ENCODE data around the gene CDSN.

The CDSN gene

GRCh38 chr6:31075528-31075927, 44.7 kb downstream of the CDSN start:
- no peak for TF ChIP-seq SIN3A (IDR thresholded peaks at IDR 0.05; ENCODE audit: borderline replicate concordance, insufficient read depth, low read length)
- TF ChIP-seq FOXP2 (optimal IDR thresholded peaks at IDR 0.05; ENCODE audit: borderline replicate concordance, extremely low read depth, extremely low read length, insufficient read depth) = no peak
- TF ChIP-seq REST (IDR thresholded peaks at IDR 0.05; ENCODE audit: insufficient read depth in 1 of 2, low read depth in 2 of 2, low read length in 2 of 2) = no peak
- TF ChIP-seq POLR2AphosphoS5 (IDR thresholded peaks at IDR 0.05; ENCODE audit: low read depth, low read length) = no peak
- TF ChIP-seq TAF1 (IDR thresholded peaks at IDR 0.05; ENCODE audit: borderline replicate concordance, insufficient read depth, low read length) = no peak

- no peak for TF ChIP-seq REST (IDR thresholded peaks at IDR 0.05; ENCODE audit: insufficient read depth in 1 of 2, low read depth in 2 of 2, low read length in 2 of 2)
- TF ChIP-seq FOXP2 (optimal IDR thresholded peaks at IDR 0.05; ENCODE audit: borderline replicate concordance, extremely low read depth, extremely low read length, insufficient read depth) = no peak
- no peak for TF ChIP-seq SIN3A (IDR thresholded peaks at IDR 0.05; ENCODE audit: borderline replicate concordance, insufficient read depth, low read length)
- no peak for TF ChIP-seq POLR2AphosphoS5 (IDR thresholded peaks at IDR 0.05; ENCODE audit: low read depth, low read length)
- no peak for TF ChIP-seq TAF1 (IDR thresholded peaks at IDR 0.05; ENCODE audit: borderline replicate concordance, insufficient read depth, low read length)
Measured at GRCh38 chr6:31074401-31074800, 45.8 kb downstream of the CDSN start.

GRCh38 chr6:31070711-31071197, 49.5 kb downstream of the CDSN start:
- TF ChIP-seq POLR2AphosphoS5 (IDR thresholded peaks at IDR 0.05; ENCODE audit: low read depth, low read length) (no peak), TAF1 (IDR thresholded peaks at IDR 0.05; ENCODE audit: borderline replicate concordance, insufficient read depth, low read length) (no peak), SIN3A (IDR thresholded peaks at IDR 0.05; ENCODE audit: borderline replicate concordance, insufficient read depth, low read length) (no peak), REST (IDR thresholded peaks at IDR 0.05; ENCODE audit: insufficient read depth in 1 of 2, low read depth in 2 of 2, low read length in 2 of 2) (no peak)

- TF ChIP-seq TAF1 (IDR thresholded peaks at IDR 0.05; ENCODE audit: borderline replicate concordance, insufficient read depth, low read length) (no peak), POLR2AphosphoS5 (IDR thresholded peaks at IDR 0.05; ENCODE audit: low read depth, low read length) (no peak)
Measured at GRCh38 chr6:31068669-31069340, 51.4 kb downstream of the CDSN start.

GRCh38 chr6:31065556-31065955, 54.7 kb downstream of the CDSN start:
- TF ChIP-seq POLR2AphosphoS5 (IDR thresholded peaks at IDR 0.05; ENCODE audit: low read depth, low read length) = no peak
- no peak for TF ChIP-seq REST (IDR thresholded peaks at IDR 0.05; ENCODE audit: insufficient read depth in 1 of 2, low read depth in 2 of 2, low read length in 2 of 2)

All from PFSK-1 (cell line).